Omental fat pad (tissue), 4 donors: ENCODE results near the gene ADSS1. TPM values are rescaled to one million over a fixed set of nuclear protein-coding genes. Genes with fewer than 3 reads are reported as not detected.

Source experiments
- ATAC-seq: fragments of 150-250 bp; one replicate; pipeline ENCODE4 v1.9.1; 2016; ENCODE audit warnings: mild to moderate bottlenecking, moderate library complexity; ENCODE audit not compliant: low FRiP score
- DNase-seq: peaks from one replicate; pipeline ENCODE4 v3.0.0-alpha.2; 2019; ENCODE audit warnings: low spot score
- CTCF ChIP-seq, 3 donors: fragments of 450-650 bp; IDR thresholded peaks; one replicate each; pipeline ENCODE4 v1.5.1; 2016 to 2017; ENCODE audit warnings: antibody characterized with exemption in 3 of 3, mild to moderate bottlenecking in 3 of 3, moderate library complexity in 2 of 3
- total RNA-seq, 4 donors: library from RNA; depleted of rRNA; stranded (reverse); fragments of >200 nt; gene quantifications; one replicate each; pipeline ENCODE4 v1.1.0, GENCODE V29; 2016

Gene ADSS1
- total RNA-seq, 4 donors from 2014 or later = 3.7 to 26.0 (median 5.6) TPM

DNA sequence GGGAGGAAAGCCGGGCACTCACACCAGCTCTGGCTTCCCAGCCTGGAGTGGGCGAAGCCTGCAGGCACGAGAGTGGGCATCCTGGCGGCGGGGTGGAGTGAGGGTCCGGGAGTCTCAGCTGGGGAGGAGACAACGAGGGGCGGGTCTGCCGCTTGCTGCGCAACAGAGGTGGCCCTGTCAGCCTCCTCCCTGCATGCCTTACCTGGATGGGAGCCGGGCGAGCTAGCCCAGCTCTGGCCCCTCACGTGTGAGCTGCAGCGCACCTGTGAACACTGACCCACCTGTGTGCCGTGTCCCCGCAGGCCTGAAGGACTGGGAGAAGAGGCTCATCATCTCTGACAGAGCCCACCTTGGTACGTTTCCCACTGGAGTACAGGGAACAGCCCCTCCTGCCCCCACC is 15.0 kb downstream of the ADSS1 start:
- ATAC-seq (no peak), DNase-seq (no peak)
- TF ChIP-seq CTCF (IDR thresholded peaks at IDR 0.05) = no peak

DNA sequence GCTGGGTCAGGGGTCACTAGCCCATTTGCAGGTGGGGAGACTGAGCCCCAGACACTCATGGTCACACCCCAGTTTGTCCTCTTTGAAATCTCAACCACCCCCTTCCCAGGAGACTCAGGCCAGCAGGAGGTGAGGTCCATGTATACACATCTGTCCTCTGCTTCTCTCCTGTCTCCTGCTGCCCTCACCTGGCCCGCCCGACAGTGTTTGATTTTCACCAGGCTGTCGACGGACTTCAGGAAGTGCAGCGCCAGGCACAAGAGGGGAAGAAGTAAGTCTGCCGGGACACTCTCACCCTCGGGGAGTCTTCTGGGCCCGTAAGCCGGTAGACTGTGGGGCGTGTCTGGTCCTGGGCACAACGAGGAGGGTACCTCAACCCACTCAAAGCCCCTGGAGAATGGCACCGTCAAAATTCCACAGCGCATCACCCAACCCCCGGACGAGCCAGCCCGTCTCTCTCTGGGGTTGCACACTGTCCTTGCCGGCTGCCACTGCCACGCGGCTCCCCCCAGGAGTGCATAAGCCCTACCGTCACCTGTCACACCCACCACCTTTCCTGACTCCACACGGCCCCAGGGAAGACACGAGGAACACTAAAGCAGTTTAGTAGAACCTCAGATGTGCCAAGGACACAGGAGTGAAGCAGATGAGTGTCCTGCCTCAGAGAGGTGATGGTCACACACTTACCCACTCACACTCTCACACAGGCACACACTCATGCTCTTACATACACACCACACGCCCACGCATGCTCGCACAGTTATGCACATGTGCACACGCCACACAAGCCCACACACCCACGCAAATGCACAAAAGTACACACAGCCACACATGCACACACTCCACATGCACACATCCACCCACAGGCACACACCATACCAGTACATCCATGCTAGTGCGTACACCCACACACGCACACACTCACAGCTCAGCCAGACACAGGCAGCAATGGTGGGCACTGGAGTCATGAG is 15.8 kb downstream of the ADSS1 start:
- no peak for DNase-seq
- no peak for ATAC-seq
- no peak for TF ChIP-seq CTCF (IDR thresholded peaks at IDR 0.05)

DNA sequence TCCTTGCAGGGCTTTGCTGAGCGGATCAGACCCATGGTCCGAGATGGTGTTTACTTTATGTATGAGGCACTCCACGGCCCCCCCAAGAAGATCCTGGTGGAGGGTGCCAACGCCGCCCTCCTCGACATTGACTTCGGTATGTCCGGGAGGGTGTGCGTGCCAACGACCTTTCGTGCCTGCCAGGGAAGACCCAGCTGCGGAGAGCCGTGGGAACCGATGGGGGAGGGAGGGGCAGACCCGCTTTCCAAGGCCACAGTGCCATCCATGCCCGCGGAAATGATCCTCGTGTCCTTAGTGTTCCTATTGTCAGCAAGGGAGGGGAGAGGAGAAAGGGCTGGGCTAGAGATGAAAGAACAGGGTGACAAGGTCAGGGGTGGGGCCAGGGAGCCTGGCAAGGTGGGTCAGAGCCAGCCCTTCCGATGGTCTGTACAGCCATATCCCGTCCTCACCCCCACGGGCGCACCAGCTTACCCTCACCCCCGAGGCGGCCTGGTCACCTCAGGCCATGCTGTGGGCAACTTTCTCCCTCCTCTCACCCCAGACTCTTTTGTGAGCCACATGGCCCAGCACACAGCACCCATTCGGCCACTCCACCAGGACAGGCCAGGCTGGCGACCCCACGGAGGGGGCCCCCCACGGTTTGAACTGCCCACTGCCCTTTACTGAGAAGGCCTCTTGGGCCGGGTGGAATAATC is 17.2 kb downstream of the ADSS1 start:
- DNase-seq = no peak
- no peak for TF ChIP-seq CTCF (IDR thresholded peaks at IDR 0.05)

DNA sequence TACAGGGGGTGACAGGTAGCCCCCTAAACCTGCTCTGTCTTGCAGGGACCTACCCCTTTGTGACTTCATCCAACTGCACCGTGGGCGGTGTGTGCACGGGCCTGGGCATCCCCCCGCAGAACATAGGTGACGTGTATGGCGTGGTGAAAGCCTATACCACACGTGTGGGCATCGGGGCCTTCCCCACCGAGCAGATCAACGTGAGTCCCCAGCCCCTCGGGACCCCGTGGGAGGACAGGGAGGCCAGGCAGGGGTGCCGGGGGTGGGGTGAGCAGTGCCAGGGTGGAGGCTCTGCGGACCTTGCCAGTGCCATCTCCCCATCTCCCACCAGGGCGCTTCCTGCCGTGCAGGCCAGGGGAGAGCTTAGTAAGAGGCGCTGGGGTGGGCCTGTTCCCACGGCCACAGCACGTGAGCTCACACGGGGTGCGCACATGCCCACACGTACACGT is 17.8 kb downstream of the ADSS1 start:
- DNase-seq = no peak
- ATAC-seq = no peak
- TF ChIP-seq CTCF (IDR thresholded peaks at IDR 0.05) = no peak

More for the DNA sequence above, 17.2 kb downstream of the ADSS1 start:
- no peak for ATAC-seq

GRCh38 chr14:104742586-104743455 is 18.8 kb downstream of the ADSS1 start:
- ATAC-seq = no peak
- TF ChIP-seq CTCF (IDR thresholded peaks at IDR 0.05) = no peak
- DNase-seq = no peak

DNA sequence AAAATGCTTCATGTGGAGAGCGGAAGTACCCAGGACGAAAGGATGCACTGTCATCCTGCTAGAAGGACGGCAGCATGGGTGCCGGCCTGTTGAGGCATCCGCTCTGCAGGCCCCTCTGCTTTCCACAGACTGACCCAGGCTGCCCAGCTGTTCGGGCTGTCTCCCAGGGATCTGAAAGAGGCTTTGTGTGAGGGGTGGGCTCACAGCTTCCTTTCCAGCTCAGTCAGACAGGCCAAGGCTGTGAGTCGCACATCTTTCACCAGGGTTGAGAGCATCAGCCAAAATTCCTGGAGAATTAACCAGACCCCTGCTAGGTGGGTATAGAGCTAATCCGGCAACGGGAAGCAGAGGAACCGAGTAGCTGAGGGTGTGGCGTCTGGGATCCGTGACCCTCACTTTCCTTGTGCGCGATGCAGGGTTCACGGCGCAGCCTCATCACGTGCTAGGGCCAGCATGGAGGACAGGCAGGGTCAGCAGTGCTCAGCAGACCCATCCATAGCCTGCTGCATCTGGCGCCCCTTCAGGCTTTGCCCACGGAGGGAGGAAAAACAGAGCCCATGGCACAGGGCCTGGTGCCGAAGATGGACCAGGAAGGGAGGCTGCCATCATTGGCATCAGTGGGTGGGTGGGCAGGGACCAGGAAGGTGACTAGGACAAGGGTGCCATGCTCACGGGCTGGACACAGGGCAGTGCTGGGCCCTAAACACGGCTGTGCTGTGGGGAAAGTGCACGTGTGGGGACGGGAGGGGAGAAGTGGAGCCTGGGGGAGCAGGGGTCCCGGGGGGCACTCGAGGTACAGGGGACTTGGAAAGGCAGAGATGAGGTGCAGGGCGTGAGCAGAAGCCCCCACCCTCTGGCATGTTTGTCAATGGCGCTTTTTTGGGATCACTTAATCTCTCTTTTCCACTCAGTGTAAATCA is 19.7 kb downstream of the ADSS1 start:
- no peak for TF ChIP-seq CTCF (IDR thresholded peaks at IDR 0.05)
- no peak for DNase-seq
- ATAC-seq = no peak
